Kidney (tissue), 14 donors: Measurements from ENCODE around the gene RAG2. TPM values are rescaled to one million over a fixed set of nuclear protein-coding genes. Genes with fewer than 3 reads are reported as not detected.

Source experiments
- DNase-seq, 5 donors: peaks; one replicate each; pipeline ENCODE4 v3.0.0-alpha.2; 2013 to 2020
- FAIRE-seq: peaks from 2 replicates; lab custom pipeline; 2012; peaks lifted over from hg19 to GRCh38; lab: Jason Lieb, UNC
- H3K27ac ChIP-seq, 2 donors: one replicate each; pipeline ENCODE4 v1.7.0; 2013; ENCODE audit warnings: low read depth in 2 of 2, low read length in 2 of 2, inconsistent platforms in 1 of 2
- H3K27me3 ChIP-seq: one replicate; pipeline ENCODE4 v1.7.1; 2013; ENCODE audit warnings: low read length, inconsistent platforms; ENCODE audit not compliant: control insufficient read depth, insufficient read depth
- H3K36me3 ChIP-seq, 3 donors: one replicate each; pipeline versions ENCODE4 v1.7.0 to v1.7.1; 2013; ENCODE audit warnings: low read length in 3 of 3, control low read depth in 1 of 3, inconsistent platforms in 1 of 3; ENCODE audit not compliant: insufficient read depth in 3 of 3, control insufficient read depth in 2 of 3
- H3K4me1 ChIP-seq, 3 donors: one replicate each; pipeline versions ENCODE4 v1.7.0 to v1.7.1; 2013; ENCODE audit warnings: low read length in 3 of 3, inconsistent platforms in 1 of 3, low read depth in 1 of 3; ENCODE audit not compliant: control insufficient read depth in 2 of 3, insufficient read depth in 2 of 3
- H3K4me3 ChIP-seq, 3 donors: one replicate each; pipeline versions ENCODE4 v1.7.0 to v1.8.1; 2013; ENCODE audit warnings: low read length in 3 of 3, control low read depth in 1 of 3, inconsistent platforms in 1 of 3
- H3K9ac ChIP-seq, 3 donors: one replicate each; pipeline versions ENCODE4 v1.7.0 to v1.7.1; 2013; ENCODE audit warnings: low read length in 3 of 3, control low read depth in 1 of 3, inconsistent platforms in 1 of 3
- H3K9me3 ChIP-seq, 3 donors: one replicate each; pipeline versions ENCODE4 v1.7.0 to v1.7.1; 2013; ENCODE audit warnings: low read length in 3 of 3, control low read depth in 1 of 3, inconsistent platforms in 1 of 3; ENCODE audit not compliant: control insufficient read depth in 2 of 3, insufficient read depth in 1 of 3
- intact Hi-C: fragments of 100-400 bp; cut with DNase I; formaldehyde crosslinking; loops from one replicate; pipeline ENCODE4 v1.11.1; 2022
- polyA plus RNA-seq: library from polyadenylated mRNA; stranded (reverse); fragments of 350-450 nt; fragmentation: Illumina TruSeq; extraction: RNeasy Lipid Tissue Mini Kit (QIAGEN cat#74804); gene quantifications from one replicate; pipeline ENCODE4 v1.2.3, GENCODE V29; 2014; ENCODE audit warnings: low read depth, low replicate concordance; ENCODE audit not compliant: insufficient read depth
- total RNA-seq: library from RNA; stranded (reverse); fragmentation: NEBNext Ultra II Directional; extraction: Animal tissue kit (Norgen Biotek cat#: 25700); gene quantifications from one replicate; pipeline ENCODE4 v1.2.1, GENCODE V29; 2021
- TF ChIP-seq, protein P1 (sequence below): IDR thresholded peaks from 3 replicates; pipeline ENCODE4 v1.5.1; 2012; ENCODE audit warnings: mild to moderate bottlenecking, moderate library complexity, borderline replicate concordance; ENCODE audit not compliant: insufficient read depth; ENCODE audit errors: extremely low read depth
- donor health status: control.
- donor health status: control.
- donor health status: control.
- donor health status: control.
- donor health status: control.
- donor health status: DM: yes; HTN: yes; CAD: no.
- donor health status: Normal renal cell carcinoma (clear cell type).

Gene RAG2
- total and polyA plus RNA-seq, 2 donors from 2014 or later: not detected

DNA sequence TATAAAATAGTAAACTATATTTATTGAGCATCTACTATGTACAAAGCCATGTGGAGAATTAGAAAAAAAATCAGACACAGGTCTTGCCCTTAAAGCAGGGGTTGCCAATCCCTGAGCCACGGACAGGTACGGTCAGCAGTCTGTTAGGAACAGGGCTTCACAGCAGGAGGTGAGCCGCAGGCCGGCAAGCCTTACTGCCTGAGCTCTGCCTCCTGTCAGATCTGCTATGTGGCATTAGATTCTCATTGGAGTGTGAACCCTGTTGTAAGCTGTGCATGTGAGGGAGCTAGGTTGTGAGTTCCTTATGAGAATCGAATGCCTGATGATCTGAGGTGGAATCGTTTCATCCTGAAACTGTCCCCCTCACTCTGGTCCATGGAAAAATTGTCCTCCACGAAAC lies 2.1 kb upstream of the RAG2 start:
- FAIRE-seq (no peak), DNase-seq (no peak)
- H3K9me3 ChIP-seq: no peaks in the 10 kb centered on the region
- intact Hi-C loops: no loop called here
- H3K4me1 ChIP-seq: peaks cover 0 to 4% (median 3%) of the 10 kb centered on the region in 3 donors
- H3K27me3 ChIP-seq: no peaks in the 10 kb centered on the region
- no peak overlapping the region for H3K9ac ChIP-seq
- H3K27ac ChIP-seq: no peak overlapping the region
- no peaks in the 10 kb centered on the region for H3K36me3 ChIP-seq
- no peak overlapping the region for H3K4me3 ChIP-seq
- TF ChIP-seq, protein P1, sequence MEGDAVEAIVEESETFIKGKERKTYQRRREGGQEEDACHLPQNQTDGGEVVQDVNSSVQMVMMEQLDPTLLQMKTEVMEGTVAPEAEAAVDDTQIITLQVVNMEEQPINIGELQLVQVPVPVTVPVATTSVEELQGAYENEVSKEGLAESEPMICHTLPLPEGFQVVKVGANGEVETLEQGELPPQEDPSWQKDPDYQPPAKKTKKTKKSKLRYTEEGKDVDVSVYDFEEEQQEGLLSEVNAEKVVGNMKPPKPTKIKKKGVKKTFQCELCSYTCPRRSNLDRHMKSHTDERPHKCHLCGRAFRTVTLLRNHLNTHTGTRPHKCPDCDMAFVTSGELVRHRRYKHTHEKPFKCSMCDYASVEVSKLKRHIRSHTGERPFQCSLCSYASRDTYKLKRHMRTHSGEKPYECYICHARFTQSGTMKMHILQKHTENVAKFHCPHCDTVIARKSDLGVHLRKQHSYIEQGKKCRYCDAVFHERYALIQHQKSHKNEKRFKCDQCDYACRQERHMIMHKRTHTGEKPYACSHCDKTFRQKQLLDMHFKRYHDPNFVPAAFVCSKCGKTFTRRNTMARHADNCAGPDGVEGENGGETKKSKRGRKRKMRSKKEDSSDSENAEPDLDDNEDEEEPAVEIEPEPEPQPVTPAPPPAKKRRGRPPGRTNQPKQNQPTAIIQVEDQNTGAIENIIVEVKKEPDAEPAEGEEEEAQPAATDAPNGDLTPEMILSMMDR: no peak

DNA sequence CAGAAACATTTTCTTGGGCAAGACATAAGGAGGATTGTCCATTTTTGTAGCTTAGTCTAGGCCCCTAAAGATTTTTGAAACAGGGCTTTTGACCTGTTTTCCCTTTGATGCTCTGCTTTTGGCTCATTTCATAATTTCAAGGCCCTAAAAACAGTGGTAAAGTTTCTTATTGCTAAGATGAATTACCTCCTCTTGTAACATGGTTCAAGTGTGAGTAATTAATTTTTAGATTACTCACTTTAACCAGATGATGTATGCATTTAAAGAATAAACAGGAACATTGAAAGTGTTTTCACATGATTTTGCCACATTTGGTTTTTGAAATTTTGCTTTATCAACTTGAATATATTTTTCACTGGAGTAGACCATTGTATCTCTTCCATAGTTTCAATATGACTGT lies 1.2 kb downstream of the RAG2 start:
- no peaks in the 10 kb centered on the region for H3K9me3 ChIP-seq
- H3K27ac ChIP-seq: no peak overlapping the region
- FAIRE-seq: no peak
- H3K27me3 ChIP-seq: no peaks in the 10 kb centered on the region
- H3K4me3 ChIP-seq: no peak overlapping the region
- DNase-seq: no peak
- H3K4me1 ChIP-seq: peaks cover 0 to 5% (median 3%) of the 10 kb centered on the region in 3 donors
- intact Hi-C loops: no loop called here
- H3K36me3 ChIP-seq: no peaks in the 10 kb centered on the region
- no peak overlapping the region for H3K9ac ChIP-seq
- TF ChIP-seq, protein P1: no peak

DNA sequence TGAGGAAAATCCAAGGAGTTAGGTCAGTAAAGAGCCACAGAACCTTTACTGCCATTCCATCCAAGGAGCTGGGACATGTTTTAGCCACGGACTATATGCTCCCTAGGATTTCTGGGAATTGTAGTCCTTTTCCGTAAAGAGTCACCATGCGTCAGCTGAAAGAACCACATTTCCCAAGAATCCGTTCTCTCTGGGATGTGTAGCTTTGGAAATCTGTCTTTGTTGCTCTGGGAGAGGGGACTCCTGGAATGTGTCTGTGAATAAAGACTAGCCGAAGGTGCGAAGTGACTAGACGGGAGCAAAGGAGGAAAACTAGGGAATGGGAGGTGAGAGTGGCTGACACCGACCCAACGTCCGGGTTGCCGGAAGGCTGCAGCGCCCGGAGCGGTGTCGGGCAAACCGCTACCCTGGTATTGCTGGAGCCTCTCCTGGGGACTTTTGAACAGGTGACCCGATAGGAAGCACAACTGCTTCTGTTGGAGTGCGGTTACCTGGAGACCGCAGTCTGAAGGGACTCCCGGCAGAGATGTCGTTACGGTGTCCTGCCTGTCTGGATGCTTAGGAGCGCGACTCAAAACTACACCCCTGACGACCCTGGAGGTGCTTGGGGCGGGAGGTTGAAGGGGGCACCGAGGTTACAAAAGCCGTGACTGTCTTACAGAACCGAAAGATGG lies 3.6 kb downstream of the RAG2 start, which contains the start of gene IFTAP:
Gene IFTAP, plus strand, starts transcription at position 187 of the 674 bp plus-strand sequence. CDS start 15,602 bp downstream, outside the sequence.
- peaks cover 0 to 5% (median 3%) of the 10 kb centered on the region in 3 donors for H3K4me1 ChIP-seq
- FAIRE-seq (peak; percentile 97), DNase-seq (peak; percentile 72 to 98 (median 84))
- TF ChIP-seq, protein P1: no peak
- H3K9me3 ChIP-seq: no peaks in the 10 kb centered on the region
- intact Hi-C loops: no loop called here
- peaks cover 2% of the 10 kb centered on the region for H3K27me3 ChIP-seq
- peak within 1 kb of the TSS; percentile 85 to 94 (median 88) for H3K4me3 ChIP-seq
- no peaks in the 10 kb centered on the region for H3K36me3 ChIP-seq
- peak within 1 kb of the TSS; percentile 62 to 73 (median 68) for H3K9ac ChIP-seq
- H3K27ac ChIP-seq: peak within 1 kb of the TSS in 1 of 2 donors; percentile 23
